ENCODE results near the gene DNAJC18. TPM values are rescaled to one million over a fixed set of nuclear protein-coding genes. Genes with fewer than 3 reads are reported as not detected.
A peak's percentile ranks its signal among the peaks of the same experiment; 100 is the strongest.

Gene DNAJC18
- total and polyA plus RNA-seq, 8 donors = 10.0 to 40.2 (median 28.8) TPM

DNA sequence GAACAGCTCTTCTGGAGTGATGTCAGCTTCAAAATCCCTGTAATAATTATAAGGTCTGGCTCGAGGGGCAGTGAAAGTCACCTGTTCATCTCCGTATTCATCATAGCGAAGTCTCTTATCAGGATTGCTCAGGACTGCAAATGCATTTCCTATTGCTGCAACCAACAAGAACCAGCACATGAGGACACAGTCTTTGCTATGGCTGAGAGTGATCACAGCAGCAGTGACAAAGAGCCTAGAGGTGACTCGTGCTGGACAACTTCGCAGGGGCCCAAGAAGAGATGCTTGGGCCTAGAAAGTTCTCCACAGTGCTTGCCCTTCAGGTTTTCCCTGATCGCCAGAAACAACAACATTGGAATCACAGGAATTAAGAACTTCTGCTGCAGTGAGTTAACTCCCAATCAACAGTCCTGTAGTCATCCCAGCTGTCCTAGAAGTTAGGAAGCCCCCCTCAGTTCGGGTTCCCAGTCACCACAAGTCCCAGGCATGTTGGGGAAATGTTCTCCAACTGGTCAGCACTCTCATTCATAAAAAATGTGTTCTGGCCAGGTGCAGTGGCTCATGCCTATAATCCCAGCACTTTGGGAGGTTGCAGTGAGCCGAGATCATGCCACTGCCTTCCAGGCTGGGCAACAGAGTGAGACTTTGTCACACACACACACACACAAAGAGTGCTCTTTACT lies 13.0 kb downstream of the DNAJC18 start:
- peaks cover 0 to 26% of the 10 kb centered on the region in 2 donors for H3K36me3 ChIP-seq

DNA sequence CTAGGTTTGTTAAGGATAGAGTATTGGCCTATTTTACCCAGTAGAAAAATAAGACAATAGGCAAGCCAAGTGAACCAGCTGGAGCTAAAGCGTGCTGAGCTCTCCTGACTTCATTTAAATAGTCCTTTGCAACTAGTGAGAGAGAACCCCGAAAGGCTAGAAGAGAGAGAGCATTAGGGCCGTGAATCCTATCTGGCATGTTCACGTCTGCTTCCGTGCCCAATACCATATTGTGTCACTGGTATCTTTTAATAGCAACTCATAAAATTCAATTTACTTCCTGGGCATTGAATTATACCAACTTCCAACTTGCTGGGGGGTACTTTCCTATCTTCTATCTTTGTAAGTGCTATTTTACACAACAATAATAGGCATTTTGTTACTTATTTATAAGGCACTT lies 13.8 kb downstream of the DNAJC18 start:
- Histone ChIP-seq H3K36me3 (peaks cover 0 to 26% of the 10 kb centered on the region in 2 donors), H3K9me3 (no peaks in the 10 kb centered on the region), H3K4me3 (no peak overlapping the region), H3K27me3 (no peaks in the 10 kb centered on the region), H3K4me1 (no peaks in the 10 kb centered on the region), H3K27ac (no peak overlapping the region)
- TF ChIP-seq, protein P1, sequence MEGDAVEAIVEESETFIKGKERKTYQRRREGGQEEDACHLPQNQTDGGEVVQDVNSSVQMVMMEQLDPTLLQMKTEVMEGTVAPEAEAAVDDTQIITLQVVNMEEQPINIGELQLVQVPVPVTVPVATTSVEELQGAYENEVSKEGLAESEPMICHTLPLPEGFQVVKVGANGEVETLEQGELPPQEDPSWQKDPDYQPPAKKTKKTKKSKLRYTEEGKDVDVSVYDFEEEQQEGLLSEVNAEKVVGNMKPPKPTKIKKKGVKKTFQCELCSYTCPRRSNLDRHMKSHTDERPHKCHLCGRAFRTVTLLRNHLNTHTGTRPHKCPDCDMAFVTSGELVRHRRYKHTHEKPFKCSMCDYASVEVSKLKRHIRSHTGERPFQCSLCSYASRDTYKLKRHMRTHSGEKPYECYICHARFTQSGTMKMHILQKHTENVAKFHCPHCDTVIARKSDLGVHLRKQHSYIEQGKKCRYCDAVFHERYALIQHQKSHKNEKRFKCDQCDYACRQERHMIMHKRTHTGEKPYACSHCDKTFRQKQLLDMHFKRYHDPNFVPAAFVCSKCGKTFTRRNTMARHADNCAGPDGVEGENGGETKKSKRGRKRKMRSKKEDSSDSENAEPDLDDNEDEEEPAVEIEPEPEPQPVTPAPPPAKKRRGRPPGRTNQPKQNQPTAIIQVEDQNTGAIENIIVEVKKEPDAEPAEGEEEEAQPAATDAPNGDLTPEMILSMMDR (IDR thresholded peaks at IDR 0.05) = no peak
- ATAC-seq = no peak
- DNase-seq = no peak
- intact Hi-C loops (cut with DNase I) = no loop called here

More for the DNA sequence above, 13.0 kb downstream of the DNAJC18 start:
- no peak overlapping the region for H3K27ac ChIP-seq
- H3K9me3 ChIP-seq = no peaks in the 10 kb centered on the region
- DNase-seq (no peak), ATAC-seq (no peak)
- no peak overlapping the region for H3K4me3 ChIP-seq
- intact Hi-C loops (cut with DNase I) = no loop called here
- TF ChIP-seq, protein P1 (IDR thresholded peaks at IDR 0.05) = no peak
- no peaks in the 10 kb centered on the region for H3K4me1 ChIP-seq
- H3K27me3 ChIP-seq = no peaks in the 10 kb centered on the region

DNA sequence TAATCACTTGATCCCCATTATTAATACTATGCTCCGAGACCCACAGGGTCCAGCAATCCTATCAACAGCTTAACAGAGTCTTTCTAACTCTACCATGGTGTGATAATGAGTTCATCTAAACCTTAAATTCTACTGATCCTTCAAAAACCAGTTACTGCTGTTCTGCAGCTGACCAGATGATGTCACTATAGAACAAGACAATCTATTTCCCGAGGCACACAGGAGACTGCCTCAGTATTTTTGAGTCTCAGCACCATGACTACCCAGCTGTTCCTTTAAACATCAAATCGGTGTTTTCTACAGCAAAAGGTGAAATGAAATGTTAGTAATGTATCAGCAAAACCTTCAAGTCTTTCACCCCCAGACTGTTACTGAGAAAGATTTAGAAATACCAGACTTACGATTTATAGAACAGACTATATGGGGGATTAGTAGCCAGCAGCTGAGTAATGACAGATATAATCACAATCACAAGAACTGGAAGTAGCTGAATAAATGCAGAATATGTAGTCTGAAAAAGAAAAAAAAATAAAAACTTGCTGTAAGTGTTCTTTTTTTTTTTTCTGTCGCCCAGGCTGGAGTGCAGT lies 16.9 kb downstream of the DNAJC18 start:
- Histone ChIP-seq H3K27me3 (no peaks in the 10 kb centered on the region), H3K27ac (no peak overlapping the region), H3K36me3 (peaks cover 0 to 19% of the 10 kb centered on the region in 2 donors), H3K4me1 (peaks cover 0 to 4% of the 10 kb centered on the region in 2 donors), H3K9me3 (no peaks in the 10 kb centered on the region), H3K4me3 (no peak overlapping the region)
- intact Hi-C loops (cut with DNase I) = loop anchor here in 1 of 2 donors (5.0 kb wide), 1 partner anchor 90 kb away; no protein-coding TSS in a partner anchor
- TF ChIP-seq, protein P1 (IDR thresholded peaks at IDR 0.05) = peak; percentile 69 to 79
- DNase-seq (peak in 2 of 4 donors; percentile 49 to 75), ATAC-seq (peak; percentile 92)

GRCh38 chr5:139419226-139420192 lies 19.8 kb downstream of the DNAJC18 start:
- TF ChIP-seq, protein P1 (IDR thresholded peaks at IDR 0.05) = no peak
- Histone ChIP-seq H3K27ac (no peak overlapping the region), H3K9me3 (no peaks in the 10 kb centered on the region), H3K36me3 (peaks cover 0 to 3% of the 10 kb centered on the region in 2 donors), H3K4me1 (peaks cover 7 to 8% of the 10 kb centered on the region in 2 donors), H3K27me3 (no peaks in the 10 kb centered on the region), H3K4me3 (no peak overlapping the region)
- ATAC-seq (no peak), DNase-seq (no peak)
- intact Hi-C loops (cut with DNase I) = loop anchor here in 1 of 2 donors (5.0 kb wide), 1 partner anchor 93 kb away; no protein-coding TSS in a partner anchor
